ENCODE data around the gene COL23A1.

COL23A1 gene

GRCh38 chr5:178561746-178562264 lies 28.4 kb downstream of the COL23A1 start:
- no peak overlapping the region for H2BK120ac ChIP-seq (ENCODE audit: low read depth, low read length)
- H2AK5ac ChIP-seq (ENCODE audit: low read depth, low read length): no peak overlapping the region
- H3K18ac ChIP-seq (ENCODE audit: low read length): peak overlapping the region; percentile 70
- no peak overlapping the region for H2BK12ac ChIP-seq (ENCODE audit: low read length)
- no peaks in the 10 kb centered on the region for H3K36me3 ChIP-seq (replicated peaks in 1 of 2; ENCODE audit: control insufficient read depth in 2 of 2, insufficient read depth in 2 of 2, low read length in 2 of 2)
- H3K27me3 ChIP-seq (ENCODE audit: control insufficient read depth in 3 of 3, insufficient read depth in 3 of 3, low read depth in 1 of 3, low read length in 3 of 3): peaks cover 0 to 6% (median 0%) of the 10 kb centered on the region in 3 experiments
- H3K9me3 ChIP-seq (replicated peaks in 1 of 2; ENCODE audit: control insufficient read depth in 2 of 2, insufficient read depth in 1 of 2, low read depth in 1 of 2, low read length in 2 of 2): peaks cover 0 to 4% of the 10 kb centered on the region in 2 donors
- no CpG with 5 or more reads among the region's 23 CpGs for WGBS, 2 donors (ENCODE audit: extremely low coverage in 2 of 2, insufficient read length in 2 of 2, insufficient replicate concordance in 1 of 2)
- H3K4me3 ChIP-seq (ENCODE audit: low read length in 2 of 2): no peak overlapping the region
- H3K4me2 ChIP-seq (ENCODE audit: insufficient read depth, low read length, poor library complexity, severe bottlenecking): no peak overlapping the region
- no peaks in the 10 kb centered on the region for H3K79me1 ChIP-seq (ENCODE audit: low read depth, low read length)
- H3K4ac ChIP-seq (ENCODE audit: low read length): no peak overlapping the region
- no peak overlapping the region for H2BK5ac ChIP-seq (ENCODE audit: low read length)
- H4K91ac ChIP-seq (ENCODE audit: low read depth, low read length, poor library complexity): no peak overlapping the region
- H3K4me1 ChIP-seq (ENCODE audit: control insufficient read depth in 2 of 2, insufficient read depth in 1 of 2, low read depth in 1 of 2, low read length in 2 of 2): peaks cover 0 to 3% of the 10 kb centered on the region in 2 donors
- DNase-seq (ENCODE audit: low spot score): no peak
- peak overlapping the region; percentile 30 for H2AFZ ChIP-seq (ENCODE audit: low read length)
- no peak overlapping the region for H3K14ac ChIP-seq (ENCODE audit: low read length)
- no peak overlapping the region for H4K8ac ChIP-seq (ENCODE audit: low read depth, low read length)
- H3K9ac ChIP-seq (ENCODE audit: low read depth, low read length, poor library complexity): no peak overlapping the region
- H3K23ac ChIP-seq (ENCODE audit: low read depth, low read length, poor library complexity): no peak overlapping the region
- H2BK15ac ChIP-seq (ENCODE audit: low read length): no peak overlapping the region
- no peak overlapping the region for H3K27ac ChIP-seq (replicated peaks; ENCODE audit: low read length)

DNA sequence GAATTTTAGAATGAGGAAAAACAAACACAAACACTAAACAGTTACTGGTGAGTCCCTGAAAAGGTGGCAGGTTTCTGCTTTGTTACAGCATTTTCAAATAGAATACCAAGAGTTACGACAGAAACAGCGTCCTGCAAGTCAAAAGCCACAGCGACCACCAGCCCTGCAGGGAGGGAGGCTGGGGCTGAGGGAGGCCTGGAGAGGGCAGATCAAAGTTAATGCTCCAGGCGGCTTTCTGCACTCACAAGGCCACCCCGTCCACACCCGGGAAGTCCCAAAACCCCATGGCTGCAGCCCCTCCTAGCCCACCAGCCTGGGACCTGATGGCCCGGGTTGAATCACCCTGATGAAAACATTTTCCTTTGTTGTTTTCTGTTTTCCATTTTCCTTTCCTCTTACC lies 29.3 kb downstream of the COL23A1 start:
- no peak for DNase-seq (ENCODE audit: low spot score)
- WGBS, 2 donors (ENCODE audit: extremely low coverage in 2 of 2, insufficient read length in 2 of 2, insufficient replicate concordance in 1 of 2): no CpG with 5 or more reads among the region's 7 CpGs
- H3K4ac ChIP-seq (ENCODE audit: low read length): no peak overlapping the region

GRCh38 chr5:178557416-178557815 lies 32.8 kb downstream of the COL23A1 start:
- Histone ChIP-seq H2BK120ac (ENCODE audit: low read depth, low read length) (no peak overlapping the region), H3K4me1 (ENCODE audit: control insufficient read depth in 2 of 2, insufficient read depth in 1 of 2, low read depth in 1 of 2, low read length in 2 of 2) (peaks cover 2 to 6% of the 10 kb centered on the region in 2 donors), H3K4me3 (ENCODE audit: low read length in 2 of 2) (no peak overlapping the region), H3K9ac (ENCODE audit: low read depth, low read length, poor library complexity) (no peak overlapping the region), H4K8ac (ENCODE audit: low read depth, low read length) (no peak overlapping the region), H3K4ac (ENCODE audit: low read length) (no peak overlapping the region), H2AK5ac (ENCODE audit: low read depth, low read length) (peak overlapping the region; percentile 57), H2BK15ac (ENCODE audit: low read length) (no peak overlapping the region), H3K9me3 (replicated peaks in 1 of 2; ENCODE audit: control insufficient read depth in 2 of 2, insufficient read depth in 1 of 2, low read depth in 1 of 2, low read length in 2 of 2) (peaks cover 0 to 7% of the 10 kb centered on the region in 2 donors), H3K36me3 (replicated peaks in 1 of 2; ENCODE audit: control insufficient read depth in 2 of 2, insufficient read depth in 2 of 2, low read length in 2 of 2) (no peaks in the 10 kb centered on the region), H3K18ac (ENCODE audit: low read length) (peak overlapping the region; percentile 61), H3K14ac (ENCODE audit: low read length) (peak overlapping the region; percentile 42), H2AFZ (ENCODE audit: low read length) (no peak overlapping the region), H3K27me3 (ENCODE audit: control insufficient read depth in 3 of 3, insufficient read depth in 3 of 3, low read depth in 1 of 3, low read length in 3 of 3) (peaks cover 0 to 18% (median 0%) of the 10 kb centered on the region in 3 experiments), H2BK12ac (ENCODE audit: low read length) (no peak overlapping the region), H3K23ac (ENCODE audit: low read depth, low read length, poor library complexity) (peak overlapping the region; percentile 31), H4K91ac (ENCODE audit: low read depth, low read length, poor library complexity) (no peak overlapping the region), H3K4me2 (ENCODE audit: insufficient read depth, low read length, poor library complexity, severe bottlenecking) (no peak overlapping the region), H3K27ac (replicated peaks; ENCODE audit: low read length) (no peak overlapping the region), H3K79me1 (ENCODE audit: low read depth, low read length) (no peaks in the 10 kb centered on the region), H2BK5ac (ENCODE audit: low read length) (no peak overlapping the region)
- no CpG with 5 or more reads among the region's 11 CpGs for WGBS, 2 donors (ENCODE audit: extremely low coverage in 2 of 2, insufficient read length in 2 of 2, insufficient replicate concordance in 1 of 2)
- DNase-seq (ENCODE audit: low spot score): no peak

More for the DNA sequence above, 29.3 kb downstream of the COL23A1 start:
- no peak overlapping the region for H3K4me2 ChIP-seq (ENCODE audit: insufficient read depth, low read length, poor library complexity, severe bottlenecking)
- H3K9me3 ChIP-seq (replicated peaks in 1 of 2; ENCODE audit: control insufficient read depth in 2 of 2, insufficient read depth in 1 of 2, low read depth in 1 of 2, low read length in 2 of 2): peaks cover 0 to 4% of the 10 kb centered on the region in 2 donors
- H2BK120ac ChIP-seq (ENCODE audit: low read depth, low read length): no peak overlapping the region
- H4K8ac ChIP-seq (ENCODE audit: low read depth, low read length): no peak overlapping the region
- no peak overlapping the region for H2BK5ac ChIP-seq (ENCODE audit: low read length)
- H3K23ac ChIP-seq (ENCODE audit: low read depth, low read length, poor library complexity): no peak overlapping the region
- H3K4me1 ChIP-seq (ENCODE audit: control insufficient read depth in 2 of 2, insufficient read depth in 1 of 2, low read depth in 1 of 2, low read length in 2 of 2): peaks cover 1 to 6% of the 10 kb centered on the region in 2 donors
- no peak overlapping the region for H2AK5ac ChIP-seq (ENCODE audit: low read depth, low read length)
- H4K91ac ChIP-seq (ENCODE audit: low read depth, low read length, poor library complexity): no peak overlapping the region
- H3K79me1 ChIP-seq (ENCODE audit: low read depth, low read length): no peaks in the 10 kb centered on the region
- H3K27ac ChIP-seq (replicated peaks; ENCODE audit: low read length): no peak overlapping the region
- H3K27me3 ChIP-seq (ENCODE audit: control insufficient read depth in 3 of 3, insufficient read depth in 3 of 3, low read depth in 1 of 3, low read length in 3 of 3): peaks cover 0 to 7% (median 0%) of the 10 kb centered on the region in 3 experiments
- no peak overlapping the region for H3K4me3 ChIP-seq (ENCODE audit: low read length in 2 of 2)
- H3K18ac ChIP-seq (ENCODE audit: low read length): no peak overlapping the region
- no peak overlapping the region for H2BK15ac ChIP-seq (ENCODE audit: low read length)
- H3K14ac ChIP-seq (ENCODE audit: low read length): no peak overlapping the region
- peak overlapping the region; percentile 30 for H2AFZ ChIP-seq (ENCODE audit: low read length)
- H2BK12ac ChIP-seq (ENCODE audit: low read length): no peak overlapping the region
- no peak overlapping the region for H3K9ac ChIP-seq (ENCODE audit: low read depth, low read length, poor library complexity)
- no peaks in the 10 kb centered on the region for H3K36me3 ChIP-seq (replicated peaks in 1 of 2; ENCODE audit: control insufficient read depth in 2 of 2, insufficient read depth in 2 of 2, low read length in 2 of 2)

DNA sequence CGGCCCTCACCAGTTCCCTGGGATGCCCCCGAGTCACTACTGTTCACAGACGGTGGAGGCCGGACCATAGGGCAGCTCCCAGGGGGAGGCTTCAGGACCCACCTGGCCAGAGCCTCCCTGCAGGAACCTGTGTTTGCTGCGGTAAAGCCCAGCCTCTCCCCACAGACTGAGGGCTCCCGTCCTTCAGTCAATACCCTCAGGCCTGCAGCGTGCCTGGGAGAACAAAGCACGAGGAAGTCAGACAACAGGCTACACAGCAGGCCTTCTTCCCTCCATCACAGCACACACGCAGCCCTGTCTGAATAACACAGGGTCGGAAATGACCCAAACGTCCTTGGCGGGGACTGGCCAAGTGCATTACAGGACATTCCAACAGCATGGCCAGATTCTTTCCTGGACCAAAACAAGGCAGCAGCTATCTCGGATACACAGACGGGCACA lies 34.4 kb downstream of the COL23A1 start:
- DNase-seq (ENCODE audit: low spot score): no peak

More for the DNA sequence above, 34.4 kb downstream of the COL23A1 start:
- H4K91ac ChIP-seq (ENCODE audit: low read depth, low read length, poor library complexity): no peak overlapping the region
- no peak overlapping the region for H3K27ac ChIP-seq (replicated peaks; ENCODE audit: low read length)
- H3K27me3 ChIP-seq (ENCODE audit: control insufficient read depth in 3 of 3, insufficient read depth in 3 of 3, low read depth in 1 of 3, low read length in 3 of 3): peaks cover 0 to 16% (median 0%) of the 10 kb centered on the region in 3 experiments
- no peak overlapping the region for H2BK12ac ChIP-seq (ENCODE audit: low read length)
- H2AFZ ChIP-seq (ENCODE audit: low read length): peak overlapping the region; percentile 68
- H3K36me3 ChIP-seq (replicated peaks in 1 of 2; ENCODE audit: control insufficient read depth in 2 of 2, insufficient read depth in 2 of 2, low read length in 2 of 2): no peaks in the 10 kb centered on the region
- WGBS, 2 donors (ENCODE audit: extremely low coverage in 2 of 2, insufficient read length in 2 of 2, insufficient replicate concordance in 1 of 2): no CpG with 5 or more reads among the region's 14 CpGs
- no peak overlapping the region for H3K14ac ChIP-seq (ENCODE audit: low read length)
- no peak overlapping the region for H3K4ac ChIP-seq (ENCODE audit: low read length)
- no peak overlapping the region for H4K8ac ChIP-seq (ENCODE audit: low read depth, low read length)
- H3K4me3 ChIP-seq (ENCODE audit: low read length in 2 of 2): no peak overlapping the region
- no peak overlapping the region for H2BK5ac ChIP-seq (ENCODE audit: low read length)
- H2AK5ac ChIP-seq (ENCODE audit: low read depth, low read length): peak overlapping the region; percentile 31
- H3K9ac ChIP-seq (ENCODE audit: low read depth, low read length, poor library complexity): no peak overlapping the region
- H3K79me1 ChIP-seq (ENCODE audit: low read depth, low read length): no peaks in the 10 kb centered on the region
- H2BK120ac ChIP-seq (ENCODE audit: low read depth, low read length): no peak overlapping the region
- H3K4me1 ChIP-seq (ENCODE audit: control insufficient read depth in 2 of 2, insufficient read depth in 1 of 2, low read depth in 1 of 2, low read length in 2 of 2): peaks cover 2 to 6% of the 10 kb centered on the region in 2 donors
- peaks cover 0 to 7% of the 10 kb centered on the region in 2 donors for H3K9me3 ChIP-seq (replicated peaks in 1 of 2; ENCODE audit: control insufficient read depth in 2 of 2, insufficient read depth in 1 of 2, low read depth in 1 of 2, low read length in 2 of 2)
- H2BK15ac ChIP-seq (ENCODE audit: low read length): no peak overlapping the region
- H3K4me2 ChIP-seq (ENCODE audit: insufficient read depth, low read length, poor library complexity, severe bottlenecking): no peak overlapping the region
- no peak overlapping the region for H3K18ac ChIP-seq (ENCODE audit: low read length)
- no peak overlapping the region for H3K23ac ChIP-seq (ENCODE audit: low read depth, low read length, poor library complexity)

Measured in neuronal stem cell (in vitro differentiated cells).